ENCODE data around the gene CHKB. TPM values are rescaled to one million over a fixed set of nuclear protein-coding genes. Genes with fewer than 3 reads are reported as not detected.

Gene CHKB
- total and polyA plus RNA-seq, 2 of the 8 experiments (the other 6 are each of a cell fraction or from before 2014, with no cell fraction given), result 27.9 to 42.2 TPM

DNA sequence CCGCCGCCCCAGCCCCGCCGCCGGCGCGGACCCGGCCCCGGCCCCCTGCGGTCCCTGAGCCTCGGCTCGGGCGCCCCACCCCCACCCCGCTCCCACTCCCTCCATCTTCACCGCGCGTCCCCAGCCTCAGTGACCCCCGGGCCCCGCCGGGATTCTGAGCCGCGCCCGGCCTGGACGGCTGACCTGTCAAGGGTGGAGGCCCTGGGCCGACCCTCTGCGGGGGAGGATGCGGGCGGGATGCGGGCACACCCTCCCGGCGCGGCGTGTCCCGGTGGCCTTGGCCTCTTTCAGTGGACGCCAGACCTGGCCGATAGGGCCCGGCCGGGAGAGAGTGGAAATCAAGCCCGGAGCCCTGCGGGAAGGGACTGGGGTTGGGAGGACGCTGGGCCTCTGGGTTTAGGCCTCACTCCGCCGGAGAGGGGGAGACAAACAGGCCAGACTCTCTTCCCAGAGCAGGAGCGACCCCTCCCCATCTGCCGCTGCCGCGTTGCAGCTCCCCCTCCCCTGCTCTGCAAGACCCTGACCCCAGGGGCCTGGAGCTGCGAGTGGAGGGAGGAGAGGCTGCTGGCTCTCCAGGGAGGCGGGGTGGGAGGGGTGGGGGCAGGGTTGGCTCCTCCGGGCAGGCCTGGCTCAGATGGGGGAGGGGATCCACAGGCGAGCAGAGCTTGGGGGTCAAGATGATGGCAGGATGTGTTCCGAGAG is 18.5 kb upstream of the CHKB start:
- Histone ChIP-seq H2BK120ac (replicated peaks; ENCODE audit: low read depth, low read length) (no peak overlapping the region), H3K56ac (replicated peaks; ENCODE audit: insufficient read length, low read depth, low read length) (no peak overlapping the region), H3K4me3 (ENCODE audit: extremely low read depth in 1 of 4, insufficient read depth in 2 of 4, low read depth in 3 of 4, low read length in 4 of 4) (peak overlapping the region; percentile 21 to 57 (median 26); a peak in 6 of 8 replicates), H3K9ac (replicated peaks in 1 of 4; ENCODE audit: extremely low read depth in 1 of 4, low read depth in 3 of 4, low read length in 3 of 4) (no peak overlapping the region), H3K36me3 (ENCODE audit: control insufficient read depth in 2 of 4, insufficient read depth in 4 of 4, low read length in 3 of 4) (peaks cover 0 to 3% (median 0%) of the 10 kb centered on the region in 4 experiments; a peak in 1 of 8 replicates), H3K23ac (ENCODE audit: insufficient read length) (no peak overlapping the region), H2BK5ac (ENCODE audit: low read depth, low read length) (no peak overlapping the region), H4K91ac (replicated peaks; ENCODE audit: insufficient read length, low read length) (no peak overlapping the region), H3K27me3 (replicated peaks in 1 of 4; ENCODE audit: control insufficient read depth in 3 of 4, extremely low read depth in 1 of 4, insufficient read depth in 3 of 4, low read length in 3 of 4) (peaks cover 54 to 85% (median 63%) of the 10 kb centered on the region in 4 experiments; a peak in 6 of 7 replicates), H3K4me2 (ENCODE audit: insufficient read depth in 1 of 2, low read depth in 2 of 2, low read length in 2 of 2) (peak overlapping the region; percentile 53 to 69), H2AFZ (ENCODE audit: low read length) (no peak overlapping the region), H3K14ac (ENCODE audit: insufficient read length) (no peak overlapping the region), H3K4me1 (replicated peaks in 1 of 4; ENCODE audit: control insufficient read depth in 3 of 4, insufficient read depth in 4 of 4, low read length in 3 of 4) (peaks cover 0 to 16% (median 4%) of the 10 kb centered on the region in 4 experiments; a peak in 5 of 7 replicates), H4K20me1 (replicated peaks in 1 of 2; ENCODE audit: control insufficient read depth in 1 of 2, insufficient read depth in 2 of 2, low read length in 2 of 2) (peaks cover 9 to 11% of the 10 kb centered on the region in 2 experiments), H2BK20ac (ENCODE audit: low read length) (no peak overlapping the region), H2AK5ac (ENCODE audit: low read depth, low read length) (no peak overlapping the region), H4K5ac (ENCODE audit: insufficient read length, low read depth, low read length) (no peak overlapping the region), H3K9me3 (ENCODE audit: insufficient read depth in 2 of 2, low read depth in 1 of 2, low read length in 1 of 2) (no peaks in the 10 kb centered on the region), H3K79me1 (ENCODE audit: low read depth, low read length) (no peaks in the 10 kb centered on the region), H3K18ac (ENCODE audit: extremely low read depth, low read length) (no peak overlapping the region; the same call in 1 of the 2 replicates), H2BK12ac (ENCODE audit: low read depth, low read length) (no peak overlapping the region), H3K23me2 (ENCODE audit: low read depth, low read length) (peaks cover 2% of the 10 kb centered on the region; the same call in 1 of the 2 replicates), H3K27ac (ENCODE audit: low read depth, low read length) (no peak overlapping the region), H3K4ac (replicated peaks; ENCODE audit: insufficient read length, low read depth, low read length) (no peak overlapping the region), H3K79me2 (ENCODE audit: control insufficient read depth in 1 of 2, insufficient read depth in 2 of 2, low read length in 2 of 2) (no peaks in the 10 kb centered on the region), H2BK15ac (ENCODE audit: low read length) (no peak overlapping the region), H4K8ac (ENCODE audit: extremely low read depth, insufficient read depth, low read length) (no peak overlapping the region)
- POLR2A ChIA-PET (ENCODE audit: partially characterized antibody), result interaction anchor here (0.9 kb wide), 1 partner anchor 18 kb away, joined by 3 read pairs; the partner anchor contains the start of gene CHKB
- FAIRE-seq (no peak), DNase-seq (ENCODE audit: low read depth in 1 of 2, low spot score in 2 of 2) (peak in 1 of 2 experiments; percentile 60)
- 5% methylated on average over 17 of the region's 52 CpGs; no CpG with 5 or more reads in 1 of the 2 experiments for WGBS, 2 experiments (ENCODE audit: extremely low coverage in 1 of 2, insufficient coverage in 1 of 2, insufficient read length in 1 of 2, insufficient replicate concordance in 2 of 2, low coverage in 1 of 2, low lambda C conversion rate in 2 of 2, missing lambda C conversion rate in 1 of 2)
- CTCF ChIA-PET (ENCODE audit: partially characterized antibody), result interaction anchor here (0.9 to 1.9 kb wide), 4 partner anchors 11 to 38 kb away, joined by 3 to 13 read pairs (median 6); partner anchors contain the start of genes CPT1B and SYCE3
- no peak for TF ChIP-seq POLR2AphosphoS5 (IDR thresholded peaks at IDR 0.05; ENCODE audit: low read depth, low read length)
- TF ChIP-seq, protein P1, sequence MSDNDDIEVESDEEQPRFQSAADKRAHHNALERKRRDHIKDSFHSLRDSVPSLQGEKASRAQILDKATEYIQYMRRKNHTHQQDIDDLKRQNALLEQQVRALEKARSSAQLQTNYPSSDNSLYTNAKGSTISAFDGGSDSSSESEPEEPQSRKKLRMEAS (IDR thresholded peaks at IDR 0.05), result no peak
- TF ChIP-seq TCF12 (IDR thresholded peaks at IDR 0.05; ENCODE audit: low read depth, low read length), result no peak
- TF ChIP-seq SP2 (IDR thresholded peaks at IDR 0.05; ENCODE audit: low read length), result no peak
- TF ChIP-seq RAD21 (IDR thresholded peaks at IDR 0.05 in 1 of 2, conservative IDR thresholded peaks at IDR 0.05 in 1 of 2; ENCODE audit: low read depth in 2 of 2, low read length in 2 of 2), result no peak
- TF ChIP-seq SIX5 (IDR thresholded peaks at IDR 0.05; ENCODE audit: low read depth, low read length), result no peak
- TF ChIP-seq TEAD4 (IDR thresholded peaks at IDR 0.05; ENCODE audit: low read depth, low read length), result no peak
- TF ChIP-seq CTBP2 (IDR thresholded peaks at IDR 0.05; ENCODE audit: borderline replicate concordance, insufficient read depth, insufficient read length, low read length), result no peak
- no peak for TF ChIP-seq BRCA1 (IDR thresholded peaks at IDR 0.05; ENCODE audit: low read depth, low read length)
- TF ChIP-seq SUZ12 (IDR thresholded peaks at IDR 0.05; ENCODE audit: low read length), result peak; percentile 44
- peak; percentile 45 for TF ChIP-seq EZH2 (IDR thresholded peaks at IDR 0.05; ENCODE audit: low read depth, low read length, severe bottlenecking)
